HL-60 (cell line): ENCODE results near the gene PSMA7.

ENCODE experiments used
- DNase-seq, 2 experiments: peaks; one replicate each; pipeline ENCODE4 v3.0.0-alpha.2; 2010 to 2020; ENCODE audit warnings: low read depth in 1 of 2, low spot score in 1 of 2
- H3K27ac ChIP-seq: fragments of 250-450 bp; sonication (Bioruptor Pico); replicated peaks from 2 replicates; pipeline ENCODE4 v1.5.1; 2020; ENCODE audit warnings: mild to moderate bottlenecking, moderate library complexity
- H3K27me3 ChIP-seq: fragments of 250-450 bp; sonication (Bioruptor Pico); 2 replicates; pipeline ENCODE4 v1.5.1; 2021; ENCODE audit warnings: mild to moderate bottlenecking, moderate library complexity; ENCODE audit not compliant: insufficient read depth, poor library complexity, severe bottlenecking
- H3K4me3 ChIP-seq: replicated peaks from 2 replicates; pipeline ENCODE4 v1.5.1; 2011; ENCODE audit warnings: mild to moderate bottlenecking, control low read depth, low read length; ENCODE audit not compliant: insufficient read depth
- GABPA ChIP-seq: IDR thresholded peaks from 2 replicates; pipeline ENCODE4 v1.6.1; 2012; ENCODE audit warnings: low read depth
- POLR2AphosphoS5 ChIP-seq: IDR thresholded peaks from 2 replicates; pipeline ENCODE4 v1.6.1; 2012; ENCODE audit warnings: low read depth
- SPI1 ChIP-seq: IDR thresholded peaks from 2 replicates; pipeline ENCODE4 v1.6.1; 2012; ENCODE audit warnings: low read depth, mild to moderate bottlenecking, borderline replicate concordance
- TF ChIP-seq, protein P1 (sequence below): IDR thresholded peaks from one replicate; pipeline ENCODE4 v1.5.1; 2011; ENCODE audit warnings: low read length, control low read depth, inconsistent platforms; ENCODE audit not compliant: insufficient read depth
- TF ChIP-seq, protein P2 (sequence below): IDR thresholded peaks from 2 replicates; pipeline ENCODE4 v1.6.1; 2012; ENCODE audit warnings: low read depth; ENCODE audit not compliant: insufficient replicate concordance

PSMA7 gene

DNA sequence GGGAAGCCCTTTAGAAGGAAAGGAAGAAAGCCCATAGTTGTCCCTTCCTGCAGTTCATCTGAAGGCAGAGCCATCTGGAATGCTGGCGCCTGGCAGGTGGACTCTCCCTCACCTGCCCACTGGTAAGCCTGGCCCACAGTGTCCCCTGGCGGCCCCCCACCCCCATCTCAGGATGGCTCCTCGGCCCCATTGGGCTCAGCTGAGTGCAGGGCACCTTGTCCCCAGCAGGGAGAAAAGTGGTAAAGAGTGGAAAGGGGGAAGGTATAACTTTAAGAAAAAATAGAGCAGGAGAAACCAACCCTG, 13.0 kb upstream of the PSMA7 start:
- Histone ChIP-seq H3K27me3 (no peaks in the 10 kb centered on the region), H3K4me3 (no peak overlapping the region), H3K27ac (no peak overlapping the region)
- TF ChIP-seq, protein P1, sequence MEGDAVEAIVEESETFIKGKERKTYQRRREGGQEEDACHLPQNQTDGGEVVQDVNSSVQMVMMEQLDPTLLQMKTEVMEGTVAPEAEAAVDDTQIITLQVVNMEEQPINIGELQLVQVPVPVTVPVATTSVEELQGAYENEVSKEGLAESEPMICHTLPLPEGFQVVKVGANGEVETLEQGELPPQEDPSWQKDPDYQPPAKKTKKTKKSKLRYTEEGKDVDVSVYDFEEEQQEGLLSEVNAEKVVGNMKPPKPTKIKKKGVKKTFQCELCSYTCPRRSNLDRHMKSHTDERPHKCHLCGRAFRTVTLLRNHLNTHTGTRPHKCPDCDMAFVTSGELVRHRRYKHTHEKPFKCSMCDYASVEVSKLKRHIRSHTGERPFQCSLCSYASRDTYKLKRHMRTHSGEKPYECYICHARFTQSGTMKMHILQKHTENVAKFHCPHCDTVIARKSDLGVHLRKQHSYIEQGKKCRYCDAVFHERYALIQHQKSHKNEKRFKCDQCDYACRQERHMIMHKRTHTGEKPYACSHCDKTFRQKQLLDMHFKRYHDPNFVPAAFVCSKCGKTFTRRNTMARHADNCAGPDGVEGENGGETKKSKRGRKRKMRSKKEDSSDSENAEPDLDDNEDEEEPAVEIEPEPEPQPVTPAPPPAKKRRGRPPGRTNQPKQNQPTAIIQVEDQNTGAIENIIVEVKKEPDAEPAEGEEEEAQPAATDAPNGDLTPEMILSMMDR, result no peak
- TF ChIP-seq POLR2AphosphoS5 (no peak), GABPA (no peak), SPI1 (no peak)
- TF ChIP-seq, protein P2, sequence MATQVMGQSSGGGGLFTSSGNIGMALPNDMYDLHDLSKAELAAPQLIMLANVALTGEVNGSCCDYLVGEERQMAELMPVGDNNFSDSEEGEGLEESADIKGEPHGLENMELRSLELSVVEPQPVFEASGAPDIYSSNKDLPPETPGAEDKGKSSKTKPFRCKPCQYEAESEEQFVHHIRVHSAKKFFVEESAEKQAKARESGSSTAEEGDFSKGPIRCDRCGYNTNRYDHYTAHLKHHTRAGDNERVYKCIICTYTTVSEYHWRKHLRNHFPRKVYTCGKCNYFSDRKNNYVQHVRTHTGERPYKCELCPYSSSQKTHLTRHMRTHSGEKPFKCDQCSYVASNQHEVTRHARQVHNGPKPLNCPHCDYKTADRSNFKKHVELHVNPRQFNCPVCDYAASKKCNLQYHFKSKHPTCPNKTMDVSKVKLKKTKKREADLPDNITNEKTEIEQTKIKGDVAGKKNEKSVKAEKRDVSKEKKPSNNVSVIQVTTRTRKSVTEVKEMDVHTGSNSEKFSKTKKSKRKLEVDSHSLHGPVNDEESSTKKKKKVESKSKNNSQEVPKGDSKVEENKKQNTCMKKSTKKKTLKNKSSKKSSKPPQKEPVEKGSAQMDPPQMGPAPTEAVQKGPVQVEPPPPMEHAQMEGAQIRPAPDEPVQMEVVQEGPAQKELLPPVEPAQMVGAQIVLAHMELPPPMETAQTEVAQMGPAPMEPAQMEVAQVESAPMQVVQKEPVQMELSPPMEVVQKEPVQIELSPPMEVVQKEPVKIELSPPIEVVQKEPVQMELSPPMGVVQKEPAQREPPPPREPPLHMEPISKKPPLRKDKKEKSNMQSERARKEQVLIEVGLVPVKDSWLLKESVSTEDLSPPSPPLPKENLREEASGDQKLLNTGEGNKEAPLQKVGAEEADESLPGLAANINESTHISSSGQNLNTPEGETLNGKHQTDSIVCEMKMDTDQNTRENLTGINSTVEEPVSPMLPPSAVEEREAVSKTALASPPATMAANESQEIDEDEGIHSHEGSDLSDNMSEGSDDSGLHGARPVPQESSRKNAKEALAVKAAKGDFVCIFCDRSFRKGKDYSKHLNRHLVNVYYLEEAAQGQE, result no peak
- DNase-seq, result no peak

DNA sequence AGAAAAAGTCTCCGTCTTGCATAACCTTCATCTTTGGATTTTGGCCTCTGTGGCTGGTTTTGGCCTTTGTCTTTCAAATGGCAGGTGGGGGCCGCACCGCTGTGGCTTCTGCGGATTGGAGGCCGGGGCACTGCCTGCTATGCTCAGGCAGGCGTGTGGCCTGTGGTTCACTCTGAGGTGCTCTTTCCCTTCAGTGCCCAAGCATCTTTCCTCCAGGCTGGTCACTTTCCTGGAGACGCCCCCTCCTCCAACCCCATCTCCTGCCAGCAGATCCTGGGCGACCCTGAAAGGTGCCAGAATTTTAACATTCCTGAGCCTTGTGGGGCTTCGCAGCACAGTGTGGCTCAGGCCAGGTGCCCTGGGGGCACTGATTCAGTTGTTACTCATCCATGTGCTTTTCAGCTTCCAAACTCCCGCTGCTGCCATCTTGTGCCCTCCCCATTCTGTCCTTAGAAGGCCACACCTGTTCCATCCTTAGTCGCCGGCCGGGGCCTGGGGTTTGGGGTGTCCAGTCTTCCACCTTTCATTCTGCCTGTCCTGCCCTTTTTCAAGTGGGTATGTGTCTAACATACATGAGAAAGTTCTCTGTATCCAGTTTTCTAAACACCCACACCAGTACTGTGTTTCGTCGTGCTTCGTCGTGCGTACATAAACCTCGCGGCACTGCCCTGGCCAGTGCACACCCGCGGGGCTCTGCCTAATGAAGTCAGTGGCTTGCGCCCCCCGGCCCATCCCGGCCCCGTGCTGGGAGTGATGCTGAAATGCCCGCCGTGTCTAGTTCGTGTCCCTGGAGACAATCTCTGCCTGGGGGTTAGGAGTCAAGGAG, 12.4 kb upstream of the PSMA7 start:
- Histone ChIP-seq H3K27ac (no peak overlapping the region), H3K4me3 (no peak overlapping the region), H3K27me3 (no peaks in the 10 kb centered on the region)
- TF ChIP-seq POLR2AphosphoS5 (no peak), GABPA (no peak), SPI1 (no peak)
- TF ChIP-seq, protein P2, result no peak
- TF ChIP-seq, protein P1, result no peak
- no peak for DNase-seq

DNA sequence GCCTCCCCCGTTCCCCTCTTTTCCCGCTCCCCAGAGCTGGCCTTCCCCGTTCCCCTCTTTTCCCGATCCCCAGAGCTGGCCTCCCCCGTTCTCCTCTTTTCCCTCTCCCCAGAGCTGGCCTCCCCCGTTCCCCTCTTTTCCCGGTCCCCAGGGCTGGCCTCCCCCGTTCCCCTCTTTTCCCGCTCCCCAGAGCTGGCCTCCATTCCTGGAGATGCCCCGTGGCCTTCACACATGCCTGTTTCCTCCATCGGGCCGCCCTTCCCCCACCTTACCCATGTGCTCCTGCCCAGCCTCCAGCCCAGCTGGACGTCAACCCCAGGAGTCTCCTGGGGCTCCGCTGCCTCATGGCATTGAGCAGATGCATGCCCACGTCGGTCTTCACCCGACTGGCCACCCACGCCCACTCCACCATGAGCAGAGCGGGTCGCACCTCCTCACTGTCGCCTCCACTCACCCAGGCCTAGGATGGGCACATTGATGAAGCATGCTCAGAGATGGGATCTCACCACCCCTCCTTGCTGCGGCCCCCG, 8.7 kb upstream of the PSMA7 start:
- no peak for DNase-seq
- TF ChIP-seq GABPA (no peak), SPI1 (no peak), POLR2AphosphoS5 (no peak)
- TF ChIP-seq, protein P1, result no peak
- TF ChIP-seq, protein P2, result no peak
- Histone ChIP-seq H3K27ac (no peak overlapping the region), H3K27me3 (no peaks in the 10 kb centered on the region), H3K4me3 (no peak overlapping the region)
